ENCODE measurements around the gene RTP5. TPM values are rescaled to one million over a fixed set of nuclear protein-coding genes. Genes with fewer than 3 reads are reported as not detected.

The RTP5 gene
- total RNA-seq, 1 donor from 2014 or later = not detected

Other genes with a start within 250 kb of the RTP5 start
- gene THAP4, start 232.6 kb upstream of the RTP5 start, total RNA-seq = 38.9 TPM
- gene ATG4B, start 232.0 kb upstream of the RTP5 start, total RNA-seq = 38.3 TPM
- 32.4 TPM for gene DTYMK, start 182.9 kb upstream of the RTP5 start, total RNA-seq
- gene ING5, start 167.7 kb upstream of the RTP5 start, total RNA-seq = 16.5 TPM
- 20.1 TPM for gene D2HGDH, start 135.1 kb upstream of the RTP5 start, total RNA-seq
- not detected for gene GAL3ST2, start 92.9 kb upstream of the RTP5 start, total RNA-seq
- gene NEU4, start 60.5 kb upstream of the RTP5 start, total RNA-seq = not detected
- 0.20 TPM for gene PDCD1, start 10.8 kb upstream of the RTP5 start, total RNA-seq

All from esophagus mucosa (tissue), 1 donor.